Osteoblast (primary cell): ENCODE results near the gene WNT7A. TPM values are rescaled to one million over a fixed set of nuclear protein-coding genes. Genes with fewer than 3 reads are reported as not detected.

Experiments
- DNase-seq: peaks from one replicate; pipeline ENCODE4 v3.0.0; 2011; ENCODE audit warnings: low spot score, mixed read lengths; ENCODE audit not compliant: insufficient read length; ENCODE audit errors: missing footprints
- H2AFZ ChIP-seq: 2 replicates; pipeline ENCODE4 v1.6.0; 2011; ENCODE audit warnings: mild to moderate bottlenecking, low read length
- H3K27ac ChIP-seq: 2 replicates; pipeline ENCODE4 v1.5.1; 2011; ENCODE audit warnings: mild to moderate bottlenecking, low read depth, low read length, moderate library complexity
- H3K27me3 ChIP-seq: 2 replicates; pipeline ENCODE4 v1.6.0; 2012; ENCODE audit warnings: mild to moderate bottlenecking, control low read depth, inconsistent platforms, low read length, moderate library complexity; ENCODE audit not compliant: insufficient read depth
- H3K36me3 ChIP-seq: 2 replicates; pipeline ENCODE4 v1.5.1; 2011; ENCODE audit warnings: mild to moderate bottlenecking, low read length, control low read depth, moderate library complexity; ENCODE audit not compliant: insufficient read depth
- H3K4me1 ChIP-seq: 2 replicates; pipeline ENCODE4 v1.5.1; 2011; ENCODE audit warnings: mild to moderate bottlenecking, low read length, control low read depth, moderate library complexity; ENCODE audit not compliant: insufficient read depth
- H3K4me2 ChIP-seq: 2 replicates; pipeline ENCODE4 v1.6.0; 2011; ENCODE audit warnings: mild to moderate bottlenecking, low read length; ENCODE audit not compliant: insufficient read depth
- H3K4me3 ChIP-seq: fragments of 200-600 bp; sonication (generic); 3 replicates; pipeline ENCODE4 v1.5.1; 2012; ENCODE audit warnings: mild to moderate bottlenecking, low read length, inconsistent platforms; ENCODE audit not compliant: insufficient read depth
- H3K79me2 ChIP-seq: 2 replicates; pipeline ENCODE4 v1.6.0; 2012; ENCODE audit warnings: mild to moderate bottlenecking, low read length, control low read depth, inconsistent platforms; ENCODE audit not compliant: insufficient read depth
- H3K9me3 ChIP-seq: 2 replicates; pipeline ENCODE4 v1.5.1; 2011; ENCODE audit warnings: low read depth, low read length, control low read depth
- H4K20me1 ChIP-seq: 2 replicates; pipeline ENCODE4 v1.6.0; 2012; ENCODE audit warnings: mild to moderate bottlenecking, low read length, control low read depth; ENCODE audit not compliant: insufficient read depth
- total RNA-seq: library from RNA; depleted of rRNA; stranded (reverse); fragments of >200 nt; gene quantifications from 2 replicates; pipeline ENCODE4 v1.2.3, GENCODE V29; 2012
- TF ChIP-seq, protein P1 (sequence below): IDR thresholded peaks from 2 replicates; pipeline ENCODE4 v1.5.1; 2011; ENCODE audit warnings: mild to moderate bottlenecking, low read depth, low read length, moderate library complexity; ENCODE audit errors: extremely low read depth

WNT7A gene
- total RNA-seq, 1 donor, result not detected

DNA sequence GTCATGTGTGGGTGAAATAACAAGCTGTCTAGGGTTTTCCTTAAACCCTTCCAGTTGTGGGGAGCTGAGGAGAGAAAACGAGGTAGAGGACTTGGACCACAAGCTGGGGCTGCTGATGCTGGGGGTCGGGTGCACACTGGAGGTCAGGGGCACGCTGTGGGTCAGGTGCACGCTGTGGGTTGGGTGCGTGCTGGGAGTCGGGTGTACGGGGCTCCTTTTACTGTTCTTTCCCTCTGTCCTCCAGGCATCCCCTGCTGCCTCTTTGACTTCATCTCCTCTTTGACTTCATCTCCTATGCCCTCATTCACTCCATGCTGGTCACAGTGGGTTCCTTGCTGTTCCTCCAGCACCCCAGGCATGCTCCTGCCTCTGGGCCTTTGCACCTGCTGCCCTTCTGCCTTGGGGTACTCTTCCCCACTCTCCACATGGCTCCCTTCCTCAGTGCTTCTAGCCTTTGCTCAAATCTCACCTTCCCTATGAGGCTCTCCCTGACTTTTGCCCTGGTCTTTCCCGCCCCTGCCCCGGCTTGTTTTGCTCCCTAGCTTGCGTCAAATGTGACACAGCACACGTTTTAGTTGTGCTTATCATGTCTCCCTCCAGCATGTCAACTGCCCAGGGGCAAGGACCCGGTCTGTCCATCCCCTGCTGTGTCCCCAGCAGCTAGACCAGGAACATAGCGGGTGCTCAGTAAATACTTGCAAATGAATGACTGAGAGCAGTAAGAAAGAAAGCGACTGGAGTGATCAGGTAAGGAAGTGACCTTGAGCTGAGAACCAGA, 45.4 kb downstream of the WNT7A start:
- Histone ChIP-seq H3K27me3 (no peaks in the 10 kb centered on the region), H3K36me3 (no peaks in the 10 kb centered on the region), H4K20me1 (no peaks in the 10 kb centered on the region), H3K9me3 (no peaks in the 10 kb centered on the region), H3K4me2 (no peak overlapping the region), H2AFZ (no peak overlapping the region), H3K79me2 (no peaks in the 10 kb centered on the region), H3K4me1 (no peaks in the 10 kb centered on the region), H3K27ac (no peak overlapping the region), H3K4me3 (no peak overlapping the region)
- TF ChIP-seq, protein P1, sequence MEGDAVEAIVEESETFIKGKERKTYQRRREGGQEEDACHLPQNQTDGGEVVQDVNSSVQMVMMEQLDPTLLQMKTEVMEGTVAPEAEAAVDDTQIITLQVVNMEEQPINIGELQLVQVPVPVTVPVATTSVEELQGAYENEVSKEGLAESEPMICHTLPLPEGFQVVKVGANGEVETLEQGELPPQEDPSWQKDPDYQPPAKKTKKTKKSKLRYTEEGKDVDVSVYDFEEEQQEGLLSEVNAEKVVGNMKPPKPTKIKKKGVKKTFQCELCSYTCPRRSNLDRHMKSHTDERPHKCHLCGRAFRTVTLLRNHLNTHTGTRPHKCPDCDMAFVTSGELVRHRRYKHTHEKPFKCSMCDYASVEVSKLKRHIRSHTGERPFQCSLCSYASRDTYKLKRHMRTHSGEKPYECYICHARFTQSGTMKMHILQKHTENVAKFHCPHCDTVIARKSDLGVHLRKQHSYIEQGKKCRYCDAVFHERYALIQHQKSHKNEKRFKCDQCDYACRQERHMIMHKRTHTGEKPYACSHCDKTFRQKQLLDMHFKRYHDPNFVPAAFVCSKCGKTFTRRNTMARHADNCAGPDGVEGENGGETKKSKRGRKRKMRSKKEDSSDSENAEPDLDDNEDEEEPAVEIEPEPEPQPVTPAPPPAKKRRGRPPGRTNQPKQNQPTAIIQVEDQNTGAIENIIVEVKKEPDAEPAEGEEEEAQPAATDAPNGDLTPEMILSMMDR, result no peak
- DNase-seq, result no peak

- Histone ChIP-seq H2AFZ (no peak overlapping the region), H3K4me1 (no peaks in the 10 kb centered on the region), H3K27ac (no peak overlapping the region), H3K27me3 (no peaks in the 10 kb centered on the region), H3K4me3 (no peak overlapping the region), H3K9me3 (no peaks in the 10 kb centered on the region), H3K4me2 (no peak overlapping the region), H3K36me3 (no peaks in the 10 kb centered on the region), H3K79me2 (no peaks in the 10 kb centered on the region), H4K20me1 (no peaks in the 10 kb centered on the region)
- no peak for DNase-seq
- TF ChIP-seq, protein P1, result no peak
Measured at GRCh38 chr3:13833506-13834257, 46.2 kb downstream of the WNT7A start.

DNA sequence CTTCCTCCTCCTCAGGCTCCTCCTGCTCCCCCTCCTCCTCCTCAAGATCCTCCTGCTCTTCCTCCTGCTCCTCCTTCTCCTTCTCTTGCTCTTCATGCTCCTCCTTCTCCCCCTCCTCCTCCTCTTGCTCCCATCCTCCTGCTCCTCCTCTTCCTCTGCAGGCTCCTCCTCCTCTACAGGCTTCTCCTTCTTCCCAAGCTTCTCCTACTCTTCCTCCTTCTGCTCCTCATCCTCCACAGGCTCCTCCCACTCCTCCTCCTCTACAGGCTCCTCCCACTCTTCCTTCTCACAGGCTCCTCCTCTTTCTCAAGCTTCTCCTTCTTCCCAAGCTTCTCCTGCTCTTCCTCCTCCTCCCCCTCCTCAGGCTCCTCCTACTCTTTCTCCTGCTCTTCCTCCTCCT, 47.7 kb downstream of the WNT7A start:
- TF ChIP-seq, protein P1, result no peak
- no peak for DNase-seq
- no peaks in the 10 kb centered on the region for H3K4me1 ChIP-seq
- H3K27ac ChIP-seq, result no peak overlapping the region
- H3K27me3 ChIP-seq, result no peaks in the 10 kb centered on the region
- H3K9me3 ChIP-seq, result no peaks in the 10 kb centered on the region
- no peak overlapping the region for H3K4me2 ChIP-seq
- H3K36me3 ChIP-seq, result no peaks in the 10 kb centered on the region
- no peak overlapping the region for H3K4me3 ChIP-seq
- H4K20me1 ChIP-seq, result no peaks in the 10 kb centered on the region
- H2AFZ ChIP-seq, result no peak overlapping the region
- no peaks in the 10 kb centered on the region for H3K79me2 ChIP-seq

GRCh38 chr3:13831386-13831996, 48.4 kb downstream of the WNT7A start:
- H3K79me2 ChIP-seq, result no peaks in the 10 kb centered on the region
- H3K27ac ChIP-seq, result no peak overlapping the region
- peak; percentile 44 for DNase-seq
- TF ChIP-seq, protein P1, result no peak
- H3K27me3 ChIP-seq, result no peaks in the 10 kb centered on the region
- H3K4me1 ChIP-seq, result no peaks in the 10 kb centered on the region
- no peaks in the 10 kb centered on the region for H3K36me3 ChIP-seq
- no peak overlapping the region for H2AFZ ChIP-seq
- no peaks in the 10 kb centered on the region for H3K9me3 ChIP-seq
- H3K4me2 ChIP-seq, result no peak overlapping the region
- no peaks in the 10 kb centered on the region for H4K20me1 ChIP-seq
- no peak overlapping the region for H3K4me3 ChIP-seq
